Hematopoietic multipotent progenitor cell treated with erythropoietin and hydrocortisone succinate and interleukin-3 and kit ligand, for 6 days (in vitro differentiated cells): ENCODE results near the gene CNPY1.

ENCODE experiments used
- DNase-seq: peaks from one replicate; pipeline ENCODE4 v3.0.0-alpha.2; 2015

The CNPY1 gene

GRCh38 chr7:155487509-155488482, 58.6 kb downstream of the CNPY1 start:
- no peak for DNase-seq

GRCh38 chr7:155486783-155487508, 59.4 kb downstream of the CNPY1 start:
- DNase-seq, result no peak

GRCh38 chr7:155484483-155485399, 61.6 kb downstream of the CNPY1 start:
- DNase-seq, result no peak

- no peak for DNase-seq
Observed at GRCh38 chr7:155483868-155484325, 62.5 kb downstream of the CNPY1 start.

GRCh38 chr7:155483245-155483644, 63.1 kb downstream of the CNPY1 start:
- no peak for DNase-seq

GRCh38 chr7:155482511-155483183, 63.7 kb downstream of the CNPY1 start:
- DNase-seq, result no peak

GRCh38 chr7:155481764-155482163, 64.6 kb downstream of the CNPY1 start:
- DNase-seq, result no peak

- no peak for DNase-seq
Observed at GRCh38 chr7:155477476-155477875, 68.9 kb downstream of the CNPY1 start.

GRCh38 chr7:155471718-155472117, 74.6 kb downstream of the CNPY1 start:
- no peak for DNase-seq

GRCh38 chr7:155470686-155471638, 75.4 kb downstream of the CNPY1 start:
- DNase-seq, result no peak

- DNase-seq, result no peak
Observed at GRCh38 chr7:155470186-155470487, 76.2 kb downstream of the CNPY1 start.

GRCh38 chr7:155469311-155470185, 76.8 kb downstream of the CNPY1 start:
- DNase-seq, result no peak

- DNase-seq, result no peak
Observed at GRCh38 chr7:155468785-155469148, 77.6 kb downstream of the CNPY1 start.

GRCh38 chr7:155467846-155468784, 78.2 kb downstream of the CNPY1 start:
- no peak for DNase-seq

GRCh38 chr7:155466814-155467733, 79.3 kb downstream of the CNPY1 start:
- peak; percentile 23 for DNase-seq

GRCh38 chr7:155466142-155466813, 80.1 kb downstream of the CNPY1 start:
- DNase-seq, result no peak

GRCh38 chr7:155465761-155466141, 80.6 kb downstream of the CNPY1 start:
- no peak for DNase-seq
